Naive thymus-derived CD4-positive, alpha-beta T cell (primary cell): ENCODE measurements around the gene KRTAP10-11. TPM values are rescaled to one million over a fixed set of nuclear protein-coding genes. Genes with fewer than 3 reads are reported as not detected.
"Not testable (repeated sequence)": the region's sequence is repeated elsewhere in the genome, so short reads cannot be mapped to it uniquely, and the experiment has no call there.

ENCODE experiments used
- ATAC-seq: fragments of 150-1000 bp; cut with Tn5 transposase; 2 replicates; pipeline ENCODE4 v1.10.0; 2021; ENCODE audit warnings: mild to moderate bottlenecking, moderate library complexity
- CTCF ChIA-PET: fragments of 350-600 bp; sonication (Branson Sonifier 250); formaldehyde crosslinking; loops from one replicate; lab custom pipeline; 2021; ENCODE audit warnings: antibody characterized with exemption; lab: Charles Lee
- POLR2A ChIA-PET: fragments of 350-600 bp; sonication (Branson Sonifier 250); formaldehyde crosslinking; loops from one replicate; lab custom pipeline; 2021; ENCODE audit warnings: antibody characterized with exemption, inconsistent platforms; lab: Charles Lee
- DNase-seq, 9 donors: peaks; one replicate each; pipeline versions ENCODE4 v3.0.0 to v3.0.0-alpha.2; 2020 to 2022; ENCODE audit warnings: mixed read lengths in 1 of 9
- H3K27ac ChIP-seq: one replicate; pipeline ENCODE4 v1.7.0; 2013; ENCODE audit warnings: mild to moderate bottlenecking, low read depth, low read length, moderate library complexity
- H3K27me3 ChIP-seq, 2 donors: one replicate each; pipeline ENCODE4 v1.7.0; 2013; ENCODE audit warnings: low read length in 2 of 2, mild to moderate bottlenecking in 2 of 2, moderate library complexity in 2 of 2; ENCODE audit not compliant: control insufficient read depth in 2 of 2, insufficient read depth in 2 of 2
- H3K36me3 ChIP-seq, 3 experiments: 1 replicate in 2 of 3; 2 replicates in 1 of 3; pipeline ENCODE4 v1.7.0; 2013; ENCODE audit warnings: low read length in 3 of 3, mild to moderate bottlenecking in 3 of 3, moderate library complexity in 1 of 3; ENCODE audit not compliant: insufficient read depth in 3 of 3, control insufficient read depth in 2 of 3
- H3K4me1 ChIP-seq, 2 donors: one replicate each; pipeline ENCODE4 v1.7.0; 2013; ENCODE audit warnings: low read length in 2 of 2, mild to moderate bottlenecking in 2 of 2, moderate library complexity in 1 of 2; ENCODE audit not compliant: control insufficient read depth in 2 of 2, insufficient read depth in 2 of 2
- H3K4me3 ChIP-seq: 2 replicates; pipeline ENCODE4 v1.7.0; 2013; ENCODE audit warnings: mild to moderate bottlenecking, low read length
- H3K9me3 ChIP-seq, 3 experiments: 1 replicate in 2 of 3; 2 replicates in 1 of 3; pipeline ENCODE4 v1.7.0; 2013; ENCODE audit warnings: low read length in 3 of 3; ENCODE audit not compliant: control insufficient read depth in 2 of 3
- H3K27ac Mint-ChIP-seq, 9 donors: one replicate each; pipeline ENCODE4 v1.8.0; 2020 to 2022; ENCODE audit warnings: mixed read lengths in 9 of 9, mild to moderate bottlenecking in 8 of 9, moderate library complexity in 5 of 9, inconsistent platforms in 2 of 9
- H3K27me3 Mint-ChIP-seq, 5 donors: one replicate each; pipeline ENCODE4 v1.8.0; 2021 to 2022; ENCODE audit warnings: mixed read lengths in 5 of 5, mild to moderate bottlenecking in 1 of 5
- H3K36me3 Mint-ChIP-seq, 5 donors: one replicate each; pipeline ENCODE4 v1.8.0; 2020 to 2022; ENCODE audit warnings: mixed read lengths in 5 of 5, mild to moderate bottlenecking in 3 of 5, inconsistent platforms in 1 of 5
- H3K4me1 Mint-ChIP-seq, 7 donors: one replicate each; pipeline ENCODE4 v1.8.0; 2020 to 2022; ENCODE audit warnings: mixed read lengths in 7 of 7, mild to moderate bottlenecking in 3 of 7, inconsistent platforms in 1 of 7
- H3K4me3 Mint-ChIP-seq, 10 donors: one replicate each; pipeline ENCODE4 v1.8.0; 2020 to 2022; ENCODE audit warnings: mild to moderate bottlenecking in 10 of 10, mixed read lengths in 10 of 10, moderate library complexity in 6 of 10, inconsistent platforms in 2 of 10
- H3K9me3 Mint-ChIP-seq, 11 donors: one replicate each; pipeline ENCODE4 v1.8.0; 2020 to 2022; ENCODE audit warnings: mixed read lengths in 11 of 11, mild to moderate bottlenecking in 4 of 11, inconsistent platforms in 1 of 11, moderate library complexity in 1 of 11
- intact Hi-C, 2 donors: fragments of 100-400 bp; cut with micrococcal nuclease; formaldehyde crosslinking; loops; one replicate each; pipeline ENCODE4 v1.15.1; 2023
- polyA plus RNA-seq, 2 donors: library from polyadenylated mRNA; unstranded; fragments of 300-500 nt; fragmentation: Illumina TruSeq; gene quantifications; one replicate each; pipeline ENCODE4 v1.2.3, GENCODE V29; 2021
- total RNA-seq, 6 experiments: library from RNA in 5 of 6; stranded (reverse) in 5 of 6; gene quantifications; 1 replicate in 5 of 6; 2 replicates in 1 of 6; pipeline ENCODE4 v1.2.3 and lab custom pipeline; 2021 to 2026

Gene KRTAP10-11
- total and polyA plus RNA-seq, 7 experiments from 2014 or later, result not detected

DNA sequence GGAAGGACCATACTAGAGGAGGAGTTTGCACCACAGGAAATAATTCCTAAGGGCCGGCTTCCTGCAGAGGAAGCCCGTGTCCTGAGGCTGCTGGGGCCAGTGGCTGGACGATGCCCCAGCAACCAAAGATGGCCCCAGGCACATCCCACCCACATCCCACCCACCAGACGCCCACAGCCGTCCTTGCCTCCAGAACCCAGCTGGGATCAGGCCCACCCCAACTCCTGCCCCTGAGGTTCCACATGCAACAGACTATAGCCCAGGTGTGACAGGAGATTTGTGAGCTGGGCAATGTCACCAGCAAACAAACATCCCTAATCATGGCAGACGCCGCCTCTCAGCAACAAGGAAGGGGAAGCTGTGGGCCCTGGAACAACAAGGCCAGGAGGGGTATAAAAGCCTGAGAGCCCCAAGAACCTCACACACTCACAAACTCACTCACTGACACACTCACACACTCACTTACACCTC lies 19.5 kb upstream of the KRTAP10-11 start, which contains the start of gene KRTAP10-9:
TSS of gene KRTAP10-9 (plus strand) at position 421 of the 471 bp plus-strand sequence. CDS start 79 bp downstream, outside the sequence.
- peak within 1 kb of the TSS in 1 of 10 donors; percentile 47 for H3K4me3 Mint-ChIP-seq
- ATAC-seq (no peak), DNase-seq (no peak)
- H3K36me3 ChIP-seq, result no peaks in the 10 kb centered on the region
- ChIA-PET CTCF (interaction anchor here (0.9 kb wide), 1 partner anchor 11 kb away, joined by 3 read pairs; no protein-coding TSS in a partner anchor), POLR2A (interaction anchor here (1.6 kb wide), 1 partner anchor 9 kb away, joined by 5 read pairs; no protein-coding TSS in a partner anchor)
- peaks cover 0 to 16% (median 0%) of the 10 kb centered on the region in 5 donors for H3K27me3 Mint-ChIP-seq
- peaks cover 25 to 46% (median 37%) of the 10 kb centered on the region in 5 donors for H3K36me3 Mint-ChIP-seq
- peaks cover 30 to 58% (median 40%) of the 10 kb centered on the region in 11 donors for H3K9me3 Mint-ChIP-seq
- no peak within 1 kb of the TSS for H3K27ac ChIP-seq
- peaks cover 20 to 29% of the 10 kb centered on the region in 2 donors for H3K4me1 ChIP-seq
- H3K4me3 ChIP-seq, result no peak within 1 kb of the TSS
- H3K27me3 ChIP-seq, result no peaks in the 10 kb centered on the region
- intact Hi-C loops, result no loop called here
- H3K9me3 ChIP-seq, result peaks cover 5 to 34% (median 9%) of the 10 kb centered on the region in 3 experiments
- H3K4me1 Mint-ChIP-seq, result peaks cover 4 to 43% (median 35%) of the 10 kb centered on the region in 7 donors
- peak within 1 kb of the TSS in 6 of 9 donors; percentile 8 to 84 (median 47) for H3K27ac Mint-ChIP-seq

DNA sequence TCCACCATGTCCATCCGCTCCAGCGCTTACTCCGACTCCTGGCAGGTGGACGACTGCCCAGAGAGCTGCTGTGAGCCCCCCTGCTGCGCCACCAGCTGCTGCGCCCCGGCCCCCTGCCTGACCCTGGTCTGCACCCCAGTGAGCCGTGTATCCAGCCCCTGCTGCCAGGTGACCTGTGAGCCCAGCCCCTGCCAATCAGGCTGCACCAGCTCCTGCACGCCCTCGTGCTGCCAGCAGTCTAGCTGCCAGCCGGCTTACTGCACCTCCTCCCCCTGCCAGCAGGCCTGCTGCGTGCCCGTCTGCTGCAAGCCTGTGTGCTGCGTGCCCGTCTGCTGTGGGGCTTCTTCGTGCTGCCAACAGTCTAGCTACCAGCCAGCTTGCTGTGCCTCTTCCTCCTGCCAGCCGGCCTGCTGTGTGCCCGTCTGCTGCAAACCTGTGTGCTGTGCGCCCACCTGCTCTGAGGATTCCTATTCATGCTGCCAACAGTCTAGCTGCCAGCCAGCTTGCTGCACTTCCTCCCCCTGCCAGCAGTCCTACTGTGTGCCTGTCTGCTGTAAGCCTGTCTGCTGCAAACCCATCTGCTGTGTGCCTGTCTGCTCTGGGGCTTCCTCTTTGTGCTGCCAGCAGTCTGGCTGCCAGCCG lies 18.9 kb upstream of the KRTAP10-11 start:
- H3K4me1 ChIP-seq, result peaks cover 20 to 29% of the 10 kb centered on the region in 2 donors
- H3K36me3 ChIP-seq, CTCF ChIA-PET, H3K27ac ChIP-seq, H3K27me3 ChIP-seq, H3K4me3 ChIP-seq, DNase-seq, intact Hi-C loops, ATAC-seq: not testable (repeated sequence)
- Mint-ChIP-seq H3K36me3 (peaks cover 25 to 49% (median 32%) of the 10 kb centered on the region in 5 donors), H3K9me3 (peaks cover 26 to 58% (median 44%) of the 10 kb centered on the region in 11 donors), H3K4me1 (peaks cover 4 to 43% (median 35%) of the 10 kb centered on the region in 7 donors), H3K27ac (peak overlapping the region in 5 of 9 donors; percentile 8 to 84 (median 32)), H3K4me3 (peak overlapping the region in 1 of 10 donors; percentile 47), H3K27me3 (peaks cover 0 to 21% (median 0%) of the 10 kb centered on the region in 5 donors)
- H3K9me3 ChIP-seq, result peaks cover 5 to 38% (median 9%) of the 10 kb centered on the region in 3 experiments
- POLR2A ChIA-PET, result interaction anchor here (1.6 kb wide), 1 partner anchor 10 kb away, joined by 5 read pairs; no protein-coding TSS in a partner anchor

DNA sequence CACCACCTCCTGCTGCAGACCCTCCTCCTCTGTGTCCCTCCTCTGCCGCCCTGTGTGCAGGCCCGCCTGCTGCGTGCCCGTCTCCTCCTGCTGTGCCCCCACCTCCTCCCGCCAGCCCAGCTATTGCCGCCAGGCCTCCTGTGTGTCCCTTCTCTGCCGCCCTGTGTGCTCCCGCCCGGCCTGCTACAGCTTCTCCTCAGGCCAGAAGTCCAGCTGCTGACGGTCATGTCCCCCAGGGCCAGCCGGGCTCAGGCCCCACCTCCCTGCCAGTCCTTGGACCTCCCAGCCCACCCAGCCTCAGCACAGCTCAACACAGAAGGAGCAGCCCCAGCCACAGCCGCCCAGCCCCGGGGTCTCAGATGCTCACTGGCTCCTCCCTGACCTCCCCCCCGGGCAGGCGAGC lies 18.4 kb upstream of the KRTAP10-11 start:
- Mint-ChIP-seq H3K9me3 (peaks cover 22 to 58% (median 43%) of the 10 kb centered on the region in 11 donors), H3K4me1 (peaks cover 4 to 43% (median 32%) of the 10 kb centered on the region in 7 donors), H3K27ac (peak overlapping the region in 4 of 9 donors; percentile 8 to 51 (median 28)), H3K27me3 (peaks cover 0 to 22% (median 0%) of the 10 kb centered on the region in 5 donors), H3K36me3 (peaks cover 25 to 44% (median 29%) of the 10 kb centered on the region in 5 donors), H3K4me3 (peak overlapping the region in 1 of 10 donors; percentile 47)
- H3K27ac ChIP-seq, DNase-seq, ATAC-seq, H3K4me3 ChIP-seq, H3K36me3 ChIP-seq, CTCF ChIA-PET, intact Hi-C loops, H3K27me3 ChIP-seq, POLR2A ChIA-PET: not testable (repeated sequence)
- H3K4me1 ChIP-seq, result peaks cover 20 to 29% of the 10 kb centered on the region in 2 donors
- H3K9me3 ChIP-seq, result peaks cover 5 to 40% (median 9%) of the 10 kb centered on the region in 3 experiments

DNA sequence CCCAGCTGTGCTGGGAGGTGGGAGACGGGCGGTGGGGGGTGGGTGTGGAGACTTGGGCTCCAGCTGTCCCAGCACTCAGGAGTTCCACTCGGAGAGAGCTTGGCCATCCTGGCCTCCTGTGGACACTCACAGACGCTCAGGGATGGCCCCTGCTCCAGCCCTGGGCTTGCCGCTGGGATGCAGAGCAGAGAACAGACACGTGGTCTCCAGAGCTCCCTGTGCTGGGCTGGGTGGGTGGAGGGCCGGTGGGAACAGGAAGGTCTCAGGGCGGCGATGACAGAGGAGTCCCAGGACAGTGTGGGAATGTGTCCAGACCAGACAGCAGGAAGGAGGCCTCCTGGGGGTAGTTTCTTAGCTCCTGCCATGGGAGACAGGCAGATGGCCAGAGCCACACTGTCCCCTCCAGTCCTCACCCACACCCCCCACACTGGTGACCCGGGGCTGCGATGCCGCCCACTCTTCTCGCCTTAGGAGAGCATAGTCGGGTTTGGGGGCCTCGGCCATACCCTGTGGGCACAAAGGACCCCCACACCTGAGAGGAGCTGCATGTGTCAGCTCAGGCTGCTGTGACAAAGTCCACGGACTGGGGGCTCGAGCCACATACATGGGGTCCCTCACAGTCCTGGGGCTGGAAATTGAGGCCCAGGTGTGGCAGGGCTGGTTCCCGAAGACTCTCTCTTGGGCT lies 17.4 kb upstream of the KRTAP10-11 start:
- Histone ChIP-seq H3K4me1 (peaks cover 20 to 29% of the 10 kb centered on the region in 2 donors), H3K36me3 (no peaks in the 10 kb centered on the region), H3K27ac (no peak overlapping the region), H3K4me3 (no peak overlapping the region), H3K9me3 (peaks cover 0 to 32% (median 9%) of the 10 kb centered on the region in 3 experiments), H3K27me3 (no peaks in the 10 kb centered on the region)
- Mint-ChIP-seq H3K27ac (peak overlapping the region in 3 of 9 donors; percentile 51 to 88 (median 81)), H3K9me3 (peaks cover 17 to 58% (median 40%) of the 10 kb centered on the region in 11 donors), H3K27me3 (peaks cover 0 to 27% (median 0%) of the 10 kb centered on the region in 5 donors), H3K36me3 (peaks cover 19 to 44% (median 24%) of the 10 kb centered on the region in 5 donors), H3K4me1 (peaks cover 4 to 43% (median 27%) of the 10 kb centered on the region in 7 donors), H3K4me3 (peak overlapping the region in 1 of 10 donors; percentile 75)
- ATAC-seq (no peak), DNase-seq (no peak)
- ChIA-PET POLR2A (no interaction called here), CTCF (interaction anchor here (0.5 kb wide), 1 partner anchor 246 kb away, joined by 4 read pairs; no protein-coding TSS in a partner anchor)
- intact Hi-C loops, result no loop called here

DNA sequence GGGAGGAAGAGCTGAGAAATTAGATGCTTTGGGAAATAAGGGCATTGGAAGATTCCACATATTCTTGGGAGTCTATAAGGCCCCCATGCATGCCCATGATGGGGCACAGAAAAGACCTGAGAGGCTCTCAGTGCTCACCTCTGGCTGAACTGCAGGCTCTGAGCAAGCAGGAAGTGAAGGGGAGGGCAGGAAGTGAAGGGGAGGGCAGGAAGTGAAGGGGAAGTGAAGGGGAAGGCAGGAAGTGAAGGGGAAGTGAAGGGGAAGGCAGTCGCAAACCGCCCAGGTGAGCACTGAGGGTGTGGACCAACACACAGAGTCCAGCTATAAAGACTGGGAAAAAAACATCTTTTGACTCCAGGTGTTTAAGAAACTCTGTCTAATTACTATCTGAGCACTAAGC lies 15.8 kb upstream of the KRTAP10-11 start:
- Mint-ChIP-seq H3K4me1 (peaks cover 4 to 42% (median 28%) of the 10 kb centered on the region in 7 donors), H3K9me3 (peaks cover 13 to 55% (median 34%) of the 10 kb centered on the region in 11 donors), H3K27ac (peak overlapping the region in 8 of 9 donors; percentile 65 to 88 (median 82)), H3K36me3 (peaks cover 12 to 31% (median 15%) of the 10 kb centered on the region in 5 donors), H3K27me3 (peaks cover 0 to 30% (median 0%) of the 10 kb centered on the region in 5 donors), H3K4me3 (peak overlapping the region in 7 of 10 donors; percentile 25 to 75 (median 53))
- H3K36me3 ChIP-seq, result no peaks in the 10 kb centered on the region
- POLR2A ChIA-PET, result interaction anchor here (1.0 to 1.4 kb wide), 2 partner anchors 11 to 13 kb away, joined by 4 to 5 read pairs; no protein-coding TSS in a partner anchor
- CTCF ChIA-PET, result no interaction called here
- peak overlapping the region; percentile 22 for H3K4me3 ChIP-seq
- intact Hi-C loops, result loop anchor here in 1 of 2 donors (5.0 kb wide), 1 partner anchor 42 kb away; no protein-coding TSS in a partner anchor
- H3K9me3 ChIP-seq, result peaks cover 0 to 25% (median 9%) of the 10 kb centered on the region in 3 experiments
- DNase-seq (peak in 1 of 9 donors; percentile 13), ATAC-seq (no peak)
- peak overlapping the region; percentile 14 for H3K27ac ChIP-seq
- no peaks in the 10 kb centered on the region for H3K27me3 ChIP-seq
- peaks cover 20 to 29% of the 10 kb centered on the region in 2 donors for H3K4me1 ChIP-seq
